Astrocyte (in vitro differentiated cells and primary cell): ENCODE measurements around the gene MAT2B.

Experiments used
- CTCF ChIP-seq: IDR thresholded peaks from 2 replicates; pipeline ENCODE4 v1.5.1; 2011; ENCODE audit warnings: low read depth, mild to moderate bottlenecking, inconsistent platforms, low read length, moderate library complexity; ENCODE audit not compliant: insufficient read depth
- EZH2 ChIP-seq: IDR thresholded peaks from 2 replicates; pipeline ENCODE4 v1.6.1; 2012; ENCODE audit warnings: mild to moderate bottlenecking, low read length, inconsistent platforms; ENCODE audit not compliant: insufficient read depth

GRCh38 chr5:163567811-163568210, 62.4 kb downstream of the MAT2B start:
- TF ChIP-seq CTCF = no peak
- no peak for TF ChIP-seq EZH2
